GM21526 (cell line): ENCODE measurements around the gene AGAP5.

Source experiments
- ATAC-seq: cut with Tn5 transposase; IDR thresholded peaks from one replicate; pipeline ENCODE4 v1.9.1; 2021; ENCODE audit warnings: moderate library complexity; ENCODE audit not compliant: unreplicated experiment, low FRiP score

The AGAP5 gene

GRCh38 chr10:73634421-73634820, 63.5 kb downstream of the AGAP5 start:
- no peak for ATAC-seq

- ATAC-seq = no peak
These were observed 68.7 kb downstream of the AGAP5 start for GRCh38 chr10:73629165-73629564.

- ATAC-seq = no peak
These were observed 69.5 kb downstream of the AGAP5 start for GRCh38 chr10:73628405-73628804.

GRCh38 chr10:73627300-73627699, 70.6 kb downstream of the AGAP5 start:
- ATAC-seq = no peak

- ATAC-seq = peak; percentile 95
These were observed 71.8 kb downstream of the AGAP5 start for GRCh38 chr10:73625884-73626752.

DNA sequence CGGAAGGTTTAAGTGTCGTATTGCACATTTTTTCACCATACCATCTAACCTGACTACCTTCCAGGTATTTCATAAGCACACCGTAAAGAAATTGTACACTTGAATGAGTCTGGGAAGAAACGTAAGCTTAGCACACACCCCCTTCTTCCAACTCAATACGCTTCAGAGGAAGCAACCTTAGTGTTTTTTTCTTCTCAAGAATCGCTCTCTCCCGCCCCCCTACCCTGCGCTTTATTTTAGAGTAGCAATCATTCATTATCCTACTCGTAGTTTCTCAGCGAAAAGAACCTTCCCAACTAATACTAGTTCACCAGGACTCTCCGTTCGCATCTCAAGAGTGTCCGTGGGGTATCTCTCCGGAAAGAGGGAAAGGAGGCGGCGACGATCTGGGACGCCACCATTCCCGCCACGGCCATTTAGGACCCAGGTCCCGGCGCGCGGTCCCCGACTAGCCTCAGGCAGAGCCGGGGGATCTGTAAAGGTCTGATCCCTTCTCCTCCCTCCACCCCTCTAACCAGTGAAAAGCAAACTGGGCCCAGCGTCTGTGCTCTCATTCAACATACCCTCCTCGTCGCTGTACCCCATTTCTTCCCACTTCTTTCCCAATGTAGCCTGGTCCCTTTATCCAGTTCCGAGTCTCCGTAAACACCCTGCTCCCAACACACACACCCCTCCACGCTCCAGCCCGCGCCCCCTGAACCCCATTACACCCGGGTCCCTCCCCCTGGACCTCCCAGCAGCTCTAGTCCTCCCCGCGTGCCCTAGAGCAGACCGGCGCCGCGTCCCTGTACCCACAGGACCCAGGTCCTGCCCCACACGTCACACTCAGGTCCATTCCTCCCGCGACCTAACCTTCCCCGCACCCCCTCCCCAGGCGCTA, 72.7 kb downstream of the AGAP5 start:
- ATAC-seq = peak; percentile 36
